ENCODE data around the gene SPOCK3.
A peak's percentile ranks its signal among the peaks of the same experiment; 100 is the strongest.
"Not testable (repeated sequence)": the region's sequence is repeated elsewhere in the genome, so short reads cannot be mapped to it uniquely, and the experiment has no call there.

The SPOCK3 gene

DNA sequence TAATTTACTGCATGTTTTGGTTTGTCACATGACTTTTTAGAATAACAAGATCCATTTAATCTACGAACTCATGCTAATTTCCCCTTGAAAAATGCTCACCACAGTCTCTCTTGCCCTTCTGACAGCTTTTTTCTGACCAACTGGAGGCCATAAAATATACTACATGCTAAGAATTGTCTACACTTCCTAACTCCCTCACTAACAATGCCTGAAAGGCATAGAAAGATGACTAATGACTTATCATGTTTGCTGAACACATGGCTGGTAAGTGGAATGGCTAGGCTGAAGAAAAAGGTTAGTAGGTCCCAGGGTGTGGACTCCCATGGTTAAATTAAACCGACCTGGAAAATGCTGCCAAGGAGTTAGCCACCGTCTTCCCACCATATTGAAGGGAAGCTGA, 309.9 kb downstream of the SPOCK3 start:
- no peak for DNase-seq

DNA sequence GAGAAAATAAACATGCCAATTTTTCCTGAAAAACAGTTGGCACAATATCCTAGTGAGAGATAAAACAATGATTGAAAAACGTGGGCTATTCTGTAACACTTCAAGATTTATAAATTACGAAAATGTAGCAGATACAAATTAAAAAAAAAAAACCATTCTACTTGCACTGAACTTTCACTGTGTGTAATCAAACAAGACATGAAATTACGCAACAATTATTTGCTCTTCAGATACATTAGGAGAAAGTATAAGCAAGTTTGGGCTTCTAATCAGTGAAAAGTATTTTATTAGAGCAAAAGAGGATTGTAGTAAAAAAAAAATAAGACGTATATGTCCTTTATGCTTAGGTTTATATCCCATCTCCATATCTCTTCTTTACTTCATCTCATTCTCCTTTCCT, 320.4 kb downstream of the SPOCK3 start:
- DNase-seq, result no peak

DNA sequence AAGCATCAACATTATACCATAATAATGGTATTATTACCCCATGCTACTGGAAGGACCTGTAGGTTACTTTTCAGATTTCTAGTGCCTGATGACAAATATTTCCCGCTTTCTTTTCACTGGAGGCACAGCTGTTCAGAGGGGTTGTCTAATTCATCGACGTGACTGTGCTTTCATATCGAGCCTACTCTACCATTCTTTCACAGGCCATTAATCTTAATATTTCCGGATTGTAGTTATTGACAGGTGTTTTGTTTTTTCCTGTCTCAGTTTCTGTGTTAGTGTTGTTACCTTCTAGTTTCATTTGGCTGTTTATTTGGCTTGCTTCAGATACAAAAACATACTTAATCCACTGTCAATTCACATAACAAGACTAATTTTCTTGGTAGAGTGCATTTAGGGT, 330.9 kb downstream of the SPOCK3 start:
- DNase-seq, result no peak

DNA sequence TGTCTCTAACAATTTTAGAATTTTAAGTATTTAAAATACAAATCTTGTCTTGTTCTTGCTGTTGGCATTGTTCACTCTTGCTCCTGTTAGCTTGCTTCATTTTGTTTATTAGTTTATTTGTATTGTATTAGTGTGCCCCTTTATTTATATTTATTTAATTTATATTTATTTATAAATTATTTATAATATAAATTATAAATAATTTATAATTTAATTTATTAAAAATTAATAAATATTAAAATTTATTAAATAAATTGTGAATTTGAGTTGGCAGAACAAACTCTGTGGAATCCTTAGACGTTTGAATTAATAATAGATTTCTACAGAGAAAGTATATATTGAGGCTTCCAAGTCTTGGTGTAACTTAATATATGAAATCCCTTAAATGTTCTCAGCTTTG, 331.4 kb downstream of the SPOCK3 start:
- no peak for DNase-seq

DNA sequence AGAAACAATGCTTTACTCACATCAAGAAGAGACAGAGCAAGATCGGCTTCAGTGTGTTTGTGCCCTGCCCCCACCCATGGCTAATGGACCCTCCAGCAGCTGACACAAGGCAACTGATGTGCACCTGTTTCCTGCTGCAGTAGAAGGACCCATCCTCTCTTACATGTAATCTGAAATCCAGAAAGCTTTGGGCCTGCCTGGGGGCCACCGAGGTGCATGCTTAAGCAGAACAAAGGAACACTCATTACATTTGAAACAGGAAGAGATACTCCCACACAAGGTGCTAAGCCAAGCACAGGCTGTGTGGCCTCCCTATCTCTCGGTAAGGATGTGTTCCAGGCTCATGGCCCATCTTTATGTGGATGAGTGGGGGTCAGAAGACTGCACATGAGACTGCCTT, 338.0 kb downstream of the SPOCK3 start:
- DNase-seq, result no peak

DNA sequence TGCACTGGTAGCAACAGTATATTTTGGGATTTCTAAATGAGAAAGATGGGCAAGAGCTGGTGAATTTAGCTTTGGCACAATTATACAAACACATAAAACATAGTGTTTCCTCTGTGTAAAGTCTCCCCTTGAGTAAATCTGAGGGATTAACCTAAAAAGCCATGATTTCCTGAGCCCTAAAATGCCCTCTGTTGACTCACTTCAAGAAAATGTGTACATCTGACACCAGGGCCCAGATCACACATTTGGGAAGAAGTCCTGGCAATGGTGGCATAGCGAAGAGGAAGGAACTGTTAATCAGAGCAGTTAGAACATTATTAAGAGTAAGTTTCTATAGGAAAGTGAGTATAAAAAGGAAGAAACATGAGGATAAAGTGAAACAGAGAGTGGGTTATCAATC, 338.5 kb downstream of the SPOCK3 start:
- no peak for DNase-seq

DNA sequence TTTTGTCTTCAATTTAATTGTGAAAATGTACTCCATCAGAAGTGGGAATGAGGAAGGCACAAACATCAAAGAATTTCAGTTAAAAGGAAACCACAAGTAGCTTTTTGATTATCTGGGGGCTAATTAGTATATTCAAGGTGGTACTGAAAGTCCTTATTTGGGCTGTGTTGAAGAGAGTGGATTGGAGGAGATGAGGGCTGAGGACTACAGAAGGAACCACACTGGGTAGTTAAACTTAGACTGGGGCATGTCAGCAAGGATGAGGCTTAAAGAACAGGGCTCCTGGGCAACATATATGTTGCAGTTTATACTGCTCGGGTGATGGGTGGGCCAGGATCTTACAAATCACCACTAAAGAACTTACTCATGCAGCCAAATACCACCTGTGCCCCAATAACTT, 346.8 kb downstream of the SPOCK3 start:
- no peak for DNase-seq

DNA sequence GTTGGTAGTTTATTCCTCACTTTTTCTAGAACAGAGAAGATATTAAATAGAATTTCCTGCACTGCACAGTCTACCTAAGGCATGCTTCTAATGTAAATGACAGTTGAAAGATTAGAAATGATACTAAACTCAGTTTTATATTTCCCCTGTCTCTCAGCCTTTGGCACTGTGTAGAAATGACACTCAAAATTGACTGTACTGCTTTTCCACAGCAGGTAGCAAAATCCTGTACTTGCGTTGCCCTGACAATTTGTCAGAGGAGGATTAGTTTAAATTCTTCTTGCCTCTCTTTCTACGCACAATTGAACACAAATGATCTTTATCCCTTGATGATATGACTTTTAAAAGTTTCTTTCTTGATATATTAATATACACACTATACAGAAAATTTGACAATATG, 347.6 kb downstream of the SPOCK3 start:
- no peak for DNase-seq

DNA sequence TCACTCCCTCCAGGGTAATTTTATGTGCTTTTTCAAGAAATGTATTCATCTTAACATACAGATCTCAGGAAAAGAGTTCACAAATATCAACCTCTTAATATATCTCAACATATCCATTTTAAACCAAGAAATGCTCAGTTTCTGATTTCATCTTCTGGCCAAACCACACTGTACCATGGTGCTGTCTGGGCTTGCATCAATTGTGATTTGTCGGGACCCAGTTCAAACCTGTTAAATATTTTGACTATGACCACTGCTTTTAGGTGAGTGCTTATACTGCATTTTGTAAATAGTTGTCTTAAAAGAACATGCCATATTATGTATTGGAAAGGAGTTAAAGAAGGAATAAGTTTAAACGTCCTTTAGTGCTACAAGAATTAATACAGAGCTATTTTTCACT, 352.1 kb downstream of the SPOCK3 start:
- DNase-seq, result no peak

DNA sequence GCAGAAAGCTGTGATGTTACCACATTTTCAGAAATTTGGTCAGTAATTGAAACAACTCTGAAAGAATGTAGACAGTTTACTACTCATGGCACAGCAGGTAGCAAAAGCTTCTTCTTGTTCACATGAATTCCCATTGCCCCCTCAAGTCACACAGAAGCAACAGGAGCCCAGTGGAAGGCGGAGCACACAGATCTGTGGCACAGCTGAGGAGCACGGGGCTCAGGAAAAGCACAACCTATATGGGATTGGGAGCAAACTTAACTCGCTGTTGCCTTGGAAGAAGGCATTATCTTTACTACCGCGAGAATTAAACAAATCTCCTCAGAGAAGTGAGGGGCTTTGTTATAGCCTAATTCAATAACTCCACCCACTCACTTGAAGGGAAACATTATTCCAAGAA, 358.5 kb downstream of the SPOCK3 start:
- no peak for DNase-seq

DNA sequence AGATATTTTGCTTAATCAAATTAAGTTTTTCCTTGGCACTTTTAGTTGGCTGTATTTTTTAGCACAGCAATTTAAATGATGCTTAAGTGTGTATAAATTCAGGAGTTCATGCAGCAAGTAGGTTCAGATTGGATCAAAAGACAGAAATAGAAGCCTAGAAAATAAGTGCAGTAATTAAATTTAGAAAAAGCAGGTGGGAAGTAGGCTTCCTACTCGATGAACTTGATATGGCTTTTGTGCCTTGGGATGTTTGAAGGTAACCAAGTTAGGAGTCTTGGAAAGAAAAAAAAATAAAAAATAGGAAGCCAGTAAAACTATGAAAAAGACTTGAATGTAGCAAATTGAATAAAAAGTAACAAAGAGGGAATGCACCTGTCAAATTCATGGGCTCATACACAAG, 372.3 kb downstream of the SPOCK3 start:
- DNase-seq, result no peak

DNA sequence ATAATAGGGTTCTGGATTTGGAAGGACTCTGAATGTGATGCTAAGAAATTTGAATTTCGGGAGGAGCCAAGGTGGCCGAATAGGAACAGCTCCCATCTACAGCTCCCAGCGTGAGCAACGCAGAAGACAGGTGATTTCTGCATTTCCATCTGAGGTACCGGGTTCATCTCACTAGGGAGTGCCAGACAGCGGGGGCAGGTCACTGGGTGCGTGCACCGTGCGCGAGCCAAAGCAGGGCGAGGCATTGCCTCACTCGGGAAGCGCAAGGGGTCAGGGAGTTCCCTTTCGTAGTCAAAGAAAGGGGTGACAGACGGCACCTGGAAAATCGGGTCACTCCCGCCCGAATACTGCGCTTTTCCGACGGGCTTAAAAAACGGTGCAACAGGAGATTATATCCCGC, 383.9 kb downstream of the SPOCK3 start:
- not testable (repeated sequence) for DNase-seq

DNA sequence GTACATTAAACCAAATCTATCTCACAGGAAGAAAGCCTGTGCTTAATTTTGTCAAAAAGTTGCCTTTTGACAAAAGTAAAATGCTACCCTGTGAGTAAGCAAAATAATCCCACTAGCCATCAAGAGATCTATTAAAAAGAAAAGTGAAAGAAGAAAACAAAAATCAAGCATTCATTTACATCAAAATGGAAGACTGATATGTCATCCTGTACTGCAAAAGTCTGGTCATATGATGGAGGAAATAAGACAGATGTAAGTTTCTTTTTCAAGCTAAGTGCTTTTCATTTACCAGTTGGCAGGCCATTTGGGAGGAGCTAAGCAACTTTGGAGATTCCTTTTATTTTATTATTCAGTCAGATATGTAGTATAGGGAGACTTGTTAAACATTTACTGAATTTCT, 387.4 kb downstream of the SPOCK3 start:
- DNase-seq, result no peak

DNA sequence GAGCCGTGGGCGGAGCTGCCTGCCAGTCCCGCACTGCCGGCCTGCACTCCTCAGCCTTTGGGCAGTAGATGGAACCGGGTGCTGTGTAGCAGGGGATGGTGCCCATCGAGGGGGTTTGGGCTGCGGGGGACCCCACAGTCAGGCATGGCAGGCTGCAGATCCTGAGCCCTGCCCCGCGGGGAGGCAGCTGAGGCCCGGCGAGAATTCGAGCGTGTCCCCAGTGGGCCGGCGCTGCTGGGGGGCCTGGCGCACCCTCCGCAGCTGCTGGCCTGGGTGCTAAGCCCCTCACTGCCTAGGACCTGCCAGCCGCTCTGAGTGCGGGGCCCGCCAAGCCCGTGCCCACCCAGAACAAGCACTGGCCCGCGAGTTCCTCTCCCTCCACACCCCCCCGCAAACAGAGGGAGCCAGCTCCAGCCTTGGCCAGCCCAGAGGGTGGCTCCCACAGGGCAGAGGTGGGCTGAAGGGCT, 391.5 kb downstream of the SPOCK3 start:
- no peak for DNase-seq

DNA sequence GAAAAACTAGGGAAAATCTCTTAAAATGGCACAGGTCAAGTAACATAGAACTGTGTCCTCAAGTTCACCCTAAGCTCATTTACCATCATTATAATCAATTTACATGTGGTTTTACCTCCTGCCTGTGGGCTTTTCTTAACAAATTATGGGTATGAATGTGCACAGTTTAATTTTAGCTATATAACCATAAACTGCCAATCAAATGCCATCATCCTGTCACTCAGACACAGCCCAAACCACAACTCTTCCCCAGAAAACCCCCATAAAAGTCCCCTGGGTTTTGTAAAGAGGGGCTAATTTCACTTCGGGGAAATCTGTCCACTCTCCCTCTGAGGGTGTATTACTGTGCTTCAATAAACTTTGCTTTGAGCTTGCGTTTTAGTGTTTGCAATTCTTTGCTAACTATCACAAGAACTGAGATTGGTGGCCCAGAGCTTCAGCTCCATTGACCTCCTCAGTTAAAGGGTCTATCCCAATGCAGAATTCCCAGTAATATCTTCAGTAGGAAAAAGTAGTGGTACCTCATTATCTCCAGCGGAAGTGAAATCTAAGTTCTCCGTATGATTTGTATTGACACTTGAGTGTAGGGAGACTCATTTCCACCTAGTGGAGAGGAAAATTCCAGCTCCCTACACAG, 394.6 kb downstream of the SPOCK3 start:
- no peak for DNase-seq

DNA sequence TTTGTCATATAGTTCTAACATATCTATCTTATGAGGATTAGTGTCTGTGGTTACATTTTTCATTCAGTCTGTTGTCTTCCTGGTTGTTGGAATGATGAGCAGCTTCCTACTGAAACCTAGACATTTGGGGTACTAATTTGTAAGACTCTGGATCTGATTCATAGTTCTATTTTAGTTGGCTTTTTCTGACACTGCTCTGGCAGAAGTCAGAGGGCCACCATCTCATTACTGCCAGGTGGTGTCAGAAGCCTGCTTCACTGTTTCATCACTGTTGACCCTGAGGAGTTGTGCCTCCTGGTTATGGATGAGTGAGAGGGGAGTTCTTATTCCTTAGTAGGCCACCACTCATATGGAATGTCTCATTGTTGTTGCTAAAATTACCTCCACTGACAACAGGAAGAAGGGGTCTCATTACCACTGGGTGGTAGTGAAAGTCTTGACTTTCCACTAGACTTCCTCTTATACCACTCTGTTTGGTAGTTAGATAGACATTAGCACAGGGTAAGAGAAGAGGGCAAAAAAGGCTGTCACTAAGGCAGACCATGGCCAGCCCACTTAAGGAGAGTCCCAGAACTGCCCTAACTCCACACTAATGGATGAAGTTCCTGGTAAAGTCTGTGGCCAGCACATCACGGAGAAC, 395.2 kb downstream of the SPOCK3 start:
- no peak for DNase-seq

DNA sequence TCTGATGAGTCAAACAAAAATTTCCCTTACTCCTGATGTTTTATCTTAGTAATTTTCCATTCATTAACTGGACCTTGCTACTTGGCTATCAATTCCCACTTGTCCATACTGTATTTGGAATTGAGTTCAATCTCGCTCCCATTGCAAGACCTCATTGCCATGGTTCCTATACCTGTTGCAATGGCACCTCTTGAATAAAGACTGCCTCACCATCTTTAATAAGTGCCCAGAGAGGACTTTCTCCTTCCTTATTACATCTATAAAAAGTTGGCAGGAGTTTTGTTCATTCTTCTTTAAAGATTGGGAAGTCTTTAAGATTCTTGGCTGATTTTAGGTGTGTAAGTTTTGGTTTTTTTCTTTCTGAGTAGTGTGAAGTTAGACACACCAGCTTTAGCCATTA, 397.4 kb downstream of the SPOCK3 start:
- DNase-seq, result no peak

DNA sequence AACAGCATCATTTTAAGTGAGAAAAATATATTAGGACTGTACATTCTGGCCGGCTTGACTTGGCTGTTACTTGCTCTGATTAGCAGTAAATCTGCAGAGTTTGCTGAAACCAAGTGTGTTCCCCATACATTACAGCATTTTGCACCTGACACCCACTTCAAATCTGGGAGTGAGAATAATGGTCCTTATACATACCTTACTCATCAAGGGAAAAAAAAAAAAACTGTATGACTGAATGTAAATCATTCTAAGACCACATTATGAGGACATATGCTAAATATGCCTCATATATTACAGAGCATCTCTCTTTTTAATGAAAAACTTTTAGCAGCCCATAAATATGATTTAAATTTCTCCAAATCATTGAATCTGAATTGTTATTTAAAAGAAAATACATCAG, 406.7 kb downstream of the SPOCK3 start:
- no peak for DNase-seq

DNA sequence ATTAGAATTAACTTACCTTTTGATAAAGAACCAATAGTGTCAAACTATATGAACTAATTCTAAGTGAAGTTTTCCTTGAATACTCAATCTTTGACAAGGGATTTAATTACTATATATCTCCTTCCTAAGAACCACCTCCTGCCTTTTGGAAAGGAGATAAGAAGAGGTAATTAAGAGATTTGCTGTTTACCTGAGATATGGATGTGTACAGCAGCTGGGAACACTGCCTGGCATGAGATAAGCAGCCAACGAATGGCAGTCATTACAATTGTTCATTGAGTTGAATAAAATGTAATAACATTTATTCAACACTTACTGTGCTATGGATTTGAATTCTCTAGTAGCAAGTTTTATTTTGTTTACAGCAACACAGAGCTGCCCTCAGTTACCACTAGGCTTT, 407.1 kb downstream of the SPOCK3 start:
- no peak for DNase-seq

DNA sequence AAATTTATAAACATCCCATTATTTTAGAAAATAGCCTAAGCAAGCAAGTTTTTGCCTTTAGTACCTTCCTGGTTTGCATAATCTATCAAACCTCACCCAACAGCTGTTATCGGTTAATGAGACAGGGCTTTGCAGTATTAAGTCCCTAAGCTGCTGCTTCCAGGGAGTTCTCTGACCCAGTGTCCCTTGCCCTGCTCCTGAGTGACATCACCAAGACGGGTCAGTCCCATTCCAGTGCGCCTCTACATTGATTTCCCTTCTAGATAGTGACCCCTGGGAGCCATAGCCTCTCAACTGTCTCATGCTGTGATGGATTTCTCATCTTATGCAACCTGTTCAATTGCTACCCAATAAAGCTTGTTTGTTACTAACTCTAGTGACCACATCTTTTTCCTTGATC, 410.4 kb downstream of the SPOCK3 start:
- DNase-seq, result no peak

DNA sequence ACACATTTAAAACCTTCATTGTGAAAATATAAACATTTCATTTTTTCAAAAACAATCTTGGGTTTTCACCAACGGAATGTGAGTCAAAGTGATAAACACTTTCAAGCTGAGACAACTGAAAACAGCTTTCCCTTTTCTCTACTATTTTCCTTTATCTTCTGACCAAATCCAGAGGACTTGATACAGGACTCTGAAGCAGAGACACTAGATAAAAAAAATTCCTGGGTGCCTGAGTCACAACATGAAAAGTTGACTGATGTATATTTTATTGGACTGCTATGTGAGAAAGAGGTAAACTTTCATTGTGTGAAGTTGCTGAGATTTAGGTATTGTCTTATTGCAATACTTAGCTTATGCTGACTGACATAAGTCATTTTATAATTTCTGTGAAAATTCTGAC, 411.2 kb downstream of the SPOCK3 start:
- DNase-seq, result no peak

DNA sequence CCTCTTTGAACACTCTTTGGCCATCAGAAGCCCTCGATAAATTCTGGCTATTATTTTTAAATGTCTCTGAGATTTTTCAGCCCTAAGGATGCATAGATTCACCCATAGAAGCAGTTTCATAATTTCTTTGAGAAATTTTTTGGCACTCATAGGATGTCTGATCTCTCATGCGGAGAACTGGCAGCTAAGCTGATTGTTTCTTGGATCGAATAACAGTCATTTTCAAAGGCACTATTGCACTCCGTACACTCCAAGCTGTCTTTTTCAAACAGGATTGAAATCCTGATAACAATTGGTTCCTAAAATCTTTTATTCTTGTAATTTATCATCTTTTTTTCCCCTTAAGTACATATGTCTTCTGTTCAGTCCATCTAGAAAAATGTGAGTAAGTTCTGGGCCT, 411.9 kb downstream of the SPOCK3 start:
- no peak for DNase-seq

DNA sequence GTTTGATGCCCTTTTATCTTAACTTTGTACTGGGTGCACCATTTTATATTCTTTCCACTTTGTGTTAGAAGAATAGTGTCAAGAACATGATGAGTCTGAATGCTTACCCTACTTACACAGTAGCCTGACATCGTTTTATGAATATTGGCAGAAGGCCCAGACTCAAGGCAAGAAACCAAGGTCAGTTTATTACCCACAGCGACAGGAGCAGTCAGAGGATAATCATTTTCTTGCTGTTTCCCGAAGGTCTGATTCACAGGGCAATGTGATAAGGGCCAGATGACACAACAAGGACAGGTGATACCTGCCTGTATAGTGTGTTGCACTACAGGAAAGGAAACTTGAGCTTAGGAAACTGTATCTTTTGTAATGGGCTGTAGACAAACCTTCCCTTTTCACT, 417.4 kb downstream of the SPOCK3 start:
- peak; percentile 46 to 63 for DNase-seq

DNA sequence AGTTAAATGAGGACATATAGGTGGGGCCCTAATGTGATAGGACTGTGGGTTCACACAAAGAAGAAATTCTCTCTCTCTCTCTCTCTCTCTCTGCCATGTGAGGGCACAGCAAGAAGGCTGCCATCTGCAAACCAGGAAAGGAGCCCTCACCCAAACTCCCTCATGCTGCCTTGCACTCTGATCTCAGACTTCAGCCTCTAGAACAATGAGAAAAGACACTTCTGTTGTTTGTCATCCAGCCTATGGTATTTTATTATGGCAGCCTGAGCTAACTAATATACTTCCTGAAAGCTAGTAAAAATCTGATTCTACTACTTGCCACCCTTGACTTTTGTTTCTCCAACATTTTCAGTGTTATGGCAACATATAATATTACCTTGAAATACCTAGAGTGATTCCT, 425.9 kb downstream of the SPOCK3 start:
- DNase-seq, result no peak

DNA sequence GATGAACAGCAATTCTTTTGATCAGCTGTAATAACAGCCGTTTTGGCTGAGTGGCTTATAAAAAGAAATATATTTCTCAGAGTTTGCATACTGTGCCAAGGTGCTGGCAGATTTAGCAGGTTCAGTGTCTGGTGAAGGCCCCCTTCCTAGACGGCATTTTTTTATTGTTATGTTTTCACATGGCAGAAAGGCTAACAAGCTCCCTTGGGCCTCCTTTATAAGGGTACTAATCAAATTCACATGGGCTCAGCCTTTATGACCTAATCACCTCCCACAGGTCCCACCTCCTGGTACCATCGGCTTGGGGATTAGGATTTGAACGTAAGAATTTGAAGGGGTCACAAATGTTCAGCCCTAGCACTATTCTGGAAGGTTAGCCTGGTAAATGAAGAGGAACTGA, 431.9 kb downstream of the SPOCK3 start:
- DNase-seq, result no peak
